Adrenal gland (tissue), 12 donors: Measurements from ENCODE around the gene NOS1. TPM values are rescaled to one million over a fixed set of nuclear protein-coding genes. Genes with fewer than 3 reads are reported as not detected.
A peak's percentile ranks its signal among the peaks of the same experiment; 100 is the strongest.

Experiments
- DNase-seq, 7 donors: peaks; one replicate each; pipeline ENCODE4 v3.0.0-alpha.2; 2019 to 2020
- H3K27ac ChIP-seq, 5 donors: fragments of 200-600 bp; sonication (generic) in 4 of 5; 1 replicate in 3 of 5; 2 replicates in 2 of 5; pipeline versions ENCODE4 v1.5.1 to v1.8.0; 2016 to 2020; ENCODE audit warnings: mild to moderate bottlenecking in 1 of 5
- H3K27me3 ChIP-seq: fragments of 200-600 bp; 2 replicates; pipeline ENCODE4 v1.8.0; 2021
- H3K36me3 ChIP-seq, 2 donors: fragments of 200-600 bp; replicated peaks in 1 of 2; 1 replicate in 1 of 2; 2 replicates in 1 of 2; pipeline versions ENCODE4 v1.5.1 to v1.8.0; 2018 to 2022
- H3K4me1 ChIP-seq, 2 donors: fragments of 200-600 bp; replicated peaks in 1 of 2; 1 replicate in 1 of 2; 2 replicates in 1 of 2; pipeline versions ENCODE4 v1.5.1 to v1.8.0; 2018 to 2021
- H3K4me3 ChIP-seq, 4 donors: fragments of 200-600 bp; sonication (generic) in 3 of 4; one replicate each; pipeline ENCODE4 v1.5.1; 2016 to 2018
- H3K9me3 ChIP-seq, 3 donors: fragments of 200-600 bp; sonication (generic) in 1 of 3; replicated peaks in 1 of 3; 1 replicate in 2 of 3; 2 replicates in 1 of 3; pipeline versions ENCODE4 v1.5.1 to v1.8.0; 2016 to 2021
- POLR2A ChIP-seq, 2 donors: fragments of 450-650 bp; IDR thresholded peaks; one replicate each; pipeline ENCODE4 v1.6.1; 2017; ENCODE audit warnings: antibody characterized with exemption in 2 of 2, mild to moderate bottlenecking in 2 of 2, moderate library complexity in 1 of 2
- WGBS, 4 donors: extraction: QIAGEN DNeasy Blood & Tissue Kit in 2 of 4; methylation state at CpG; one replicate each; pipeline versions ENCODE4 v1.1.5 to v1.1.7; 2013 to 2017; 5-methylcytosine and 5-hydroxymethylcytosine counted together
- intact Hi-C, 2 donors: fragments of 100-400 bp; cut with DNase I; formaldehyde crosslinking; loops; one replicate each; pipeline versions ENCODE4 v1.14.1 to v1.15.0; 2022 to 2023
- polyA plus RNA-seq, 3 donors: library from polyadenylated mRNA; stranded (reverse); fragments of 200-250 nt in 2 of 3; fragments of 350-450 nt in 1 of 3; fragmentation: Illumina TruSeq in 1 of 3; extraction: RNeasy Lipid Tissue Mini Kit (QIAGEN cat#74804) in 1 of 3; gene quantifications; one replicate each; pipeline ENCODE4 v1.2.3, GENCODE V29; 2013 to 2014
- total RNA-seq, 9 donors: library from RNA; depleted of rRNA in 4 of 9; stranded (reverse); fragments of >200 nt in 4 of 9; fragments of 120-200 nt in 1 of 9; fragmentation: NEBNext Ultra II Directional in 1 of 9; extraction: Animal tissue kit (Norgen Biotek cat#: 25700) in 1 of 9; gene quantifications; one replicate each; pipeline versions ENCODE4 v1.1.0 to v1.2.4, GENCODE V29; 2013 to 2023
- TF ChIP-seq, protein P1 (sequence below), 6 experiments: fragments of 450-650 bp in 4 of 6; fragments of 200-600 bp in 2 of 6; sonication (generic) in 1 of 6; IDR thresholded peaks; 1 replicate in 5 of 6; 2 replicates in 1 of 6; pipeline versions ENCODE4 v1.5.1 to v1.8.0; 2016 to 2021; ENCODE audit warnings: antibody characterized with exemption in 6 of 6, mild to moderate bottlenecking in 2 of 6, moderate library complexity in 1 of 6
- donor health status: healthy with polysubstance abuse.
- donor health status: Bipolar disorder and iron deficiency.
- donor health status: DM: yes; HTN: yes; CAD: no.
- donor health status: DM: no; HTN: no; CAD: no.
- donor health status: DM: no; HTN: no; CAD: no.
- donor health status: DM: yes; HTN: yes; CAD: no.

The NOS1 gene
- total and polyA plus RNA-seq, 12 donors: under 0.01 to 0.26 (median 0.07) TPM; not detected in 2

DNA sequence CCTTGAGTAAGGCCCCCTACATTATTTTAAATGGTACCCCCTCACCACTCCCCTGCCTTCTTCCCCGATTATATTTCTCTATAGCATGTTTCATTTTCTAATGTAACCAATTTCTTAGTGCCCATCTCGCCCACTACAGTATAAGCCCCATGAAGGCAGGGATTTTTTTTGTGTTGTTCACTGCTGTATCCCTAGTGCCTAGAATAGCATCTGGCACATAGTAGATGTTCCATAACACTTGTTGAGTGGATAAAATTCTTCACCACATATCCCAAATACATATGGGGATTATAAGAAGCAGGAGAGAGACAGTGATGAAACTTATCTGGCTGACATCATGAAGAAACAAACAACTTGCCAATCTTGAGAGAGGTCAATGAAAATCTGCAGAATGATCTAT is 182.7 kb downstream of the NOS1 start:
- WGBS, 4 donors: 96 to 100% (median 99%) methylated on average over 2 of the region's 2 CpGs
- TF ChIP-seq, protein P1, sequence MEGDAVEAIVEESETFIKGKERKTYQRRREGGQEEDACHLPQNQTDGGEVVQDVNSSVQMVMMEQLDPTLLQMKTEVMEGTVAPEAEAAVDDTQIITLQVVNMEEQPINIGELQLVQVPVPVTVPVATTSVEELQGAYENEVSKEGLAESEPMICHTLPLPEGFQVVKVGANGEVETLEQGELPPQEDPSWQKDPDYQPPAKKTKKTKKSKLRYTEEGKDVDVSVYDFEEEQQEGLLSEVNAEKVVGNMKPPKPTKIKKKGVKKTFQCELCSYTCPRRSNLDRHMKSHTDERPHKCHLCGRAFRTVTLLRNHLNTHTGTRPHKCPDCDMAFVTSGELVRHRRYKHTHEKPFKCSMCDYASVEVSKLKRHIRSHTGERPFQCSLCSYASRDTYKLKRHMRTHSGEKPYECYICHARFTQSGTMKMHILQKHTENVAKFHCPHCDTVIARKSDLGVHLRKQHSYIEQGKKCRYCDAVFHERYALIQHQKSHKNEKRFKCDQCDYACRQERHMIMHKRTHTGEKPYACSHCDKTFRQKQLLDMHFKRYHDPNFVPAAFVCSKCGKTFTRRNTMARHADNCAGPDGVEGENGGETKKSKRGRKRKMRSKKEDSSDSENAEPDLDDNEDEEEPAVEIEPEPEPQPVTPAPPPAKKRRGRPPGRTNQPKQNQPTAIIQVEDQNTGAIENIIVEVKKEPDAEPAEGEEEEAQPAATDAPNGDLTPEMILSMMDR (IDR thresholded peaks at IDR 0.05): no peak
- no peak for TF ChIP-seq POLR2A (IDR thresholded peaks at IDR 0.05)
- DNase-seq: no peak
- H3K4me3 ChIP-seq: no peak overlapping the region
- intact Hi-C loops: no loop called here
- peaks cover 0 to 8% of the 10 kb centered on the region in 2 donors for H3K4me1 ChIP-seq
- H3K27me3 ChIP-seq: no peaks in the 10 kb centered on the region
- no peak overlapping the region for H3K27ac ChIP-seq
- H3K36me3 ChIP-seq: peaks cover 0 to 77% of the 10 kb centered on the region in 2 donors
- no peaks in the 10 kb centered on the region for H3K9me3 ChIP-seq

DNA sequence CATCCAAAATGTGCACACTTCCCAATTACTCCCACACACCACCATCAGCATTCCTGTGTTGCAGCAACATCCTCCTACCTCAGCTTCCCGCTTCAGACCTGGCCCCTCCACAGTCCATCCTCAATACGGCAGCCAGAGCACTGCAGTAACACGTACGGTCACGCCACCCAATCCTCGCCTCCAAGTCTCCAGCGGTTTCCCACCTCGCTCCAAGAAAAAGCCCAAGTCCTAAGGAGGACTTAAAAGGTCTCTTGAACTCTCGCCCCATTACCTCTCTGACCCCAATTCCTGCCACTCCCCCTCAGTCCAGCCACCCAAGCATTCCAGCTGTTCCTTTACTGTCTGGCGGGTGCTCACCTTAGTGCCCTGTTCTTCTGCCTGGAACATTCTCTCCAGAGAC is 183.1 kb downstream of the NOS1 start:
- no peak overlapping the region for H3K27ac ChIP-seq
- DNase-seq: peak in 1 of 7 donors; percentile 44
- TF ChIP-seq, protein P1 (IDR thresholded peaks at IDR 0.05): no peak
- no peak for TF ChIP-seq POLR2A (IDR thresholded peaks at IDR 0.05)
- peaks cover 0 to 77% of the 10 kb centered on the region in 2 donors for H3K36me3 ChIP-seq
- WGBS, 4 donors: 87 to 98% (median 96%) methylated on average over 10 of the region's 10 CpGs
- intact Hi-C loops: no loop called here
- peaks cover 0 to 8% of the 10 kb centered on the region in 2 donors for H3K4me1 ChIP-seq
- H3K9me3 ChIP-seq: no peaks in the 10 kb centered on the region
- H3K4me3 ChIP-seq: no peak overlapping the region
- H3K27me3 ChIP-seq: no peaks in the 10 kb centered on the region

DNA sequence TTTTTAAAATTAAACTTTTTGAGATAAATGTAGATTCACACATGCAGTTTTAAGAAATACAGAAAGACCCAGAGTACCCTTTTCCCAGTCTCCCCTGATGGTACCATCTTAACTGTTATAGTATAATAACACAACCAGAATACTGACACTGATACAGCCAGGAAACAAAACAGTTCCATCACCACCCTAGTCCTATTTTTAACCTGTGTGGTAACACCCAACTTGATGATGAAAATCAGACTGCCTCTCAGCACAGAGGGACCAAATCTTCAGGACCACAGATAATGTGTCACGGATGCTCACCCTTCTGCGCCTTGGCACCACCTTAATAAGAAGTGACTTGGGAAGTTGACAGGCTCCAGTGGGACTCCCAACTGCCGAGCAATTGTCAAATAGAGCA is 189.3 kb downstream of the NOS1 start:
- no peak overlapping the region for H3K27ac ChIP-seq
- H3K4me3 ChIP-seq: no peak overlapping the region
- no peak for DNase-seq
- TF ChIP-seq POLR2A (IDR thresholded peaks at IDR 0.05): no peak
- TF ChIP-seq, protein P1 (IDR thresholded peaks at IDR 0.05): no peak
- H3K4me1 ChIP-seq: peaks cover 10 to 23% of the 10 kb centered on the region in 2 donors
- no peaks in the 10 kb centered on the region for H3K27me3 ChIP-seq
- 94 to 99% (median 98%) methylated on average over 3 of the region's 3 CpGs for WGBS, 4 donors
- intact Hi-C loops: no loop called here
- no peaks in the 10 kb centered on the region for H3K9me3 ChIP-seq
- H3K36me3 ChIP-seq: peaks cover 0 to 79% of the 10 kb centered on the region in 2 donors

DNA sequence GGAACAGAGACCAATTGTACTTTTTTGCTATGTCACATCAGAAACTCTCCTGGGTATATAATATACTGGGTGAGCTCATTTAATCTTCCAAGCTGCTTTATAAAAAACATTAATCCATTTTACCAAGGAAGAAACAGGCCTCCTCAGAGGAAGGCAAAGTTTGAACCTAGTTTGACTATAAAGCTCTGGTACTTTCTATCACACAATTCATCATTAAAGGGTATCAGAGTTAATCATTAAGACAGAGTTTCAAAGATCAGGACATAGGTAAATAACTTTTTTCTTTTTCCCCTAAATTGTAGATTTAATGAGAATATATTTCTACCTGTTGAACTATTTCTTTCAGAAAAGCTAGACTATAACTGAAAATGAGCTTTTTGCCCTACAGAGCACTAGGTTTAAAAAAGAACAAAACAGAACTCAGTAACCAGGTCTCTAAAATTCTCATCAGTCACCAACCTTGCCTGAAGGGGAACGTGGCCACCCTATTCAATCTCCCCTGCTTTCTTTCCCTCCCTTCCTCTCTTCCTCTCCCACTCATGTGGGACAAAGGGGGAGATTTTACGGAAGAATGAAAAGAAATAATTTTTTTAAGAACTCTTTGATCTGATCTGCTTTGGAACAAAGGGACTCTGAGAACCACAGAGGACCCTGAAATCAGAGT is 189.8 kb downstream of the NOS1 start:
- H3K27me3 ChIP-seq: no peaks in the 10 kb centered on the region
- H3K4me1 ChIP-seq: peaks cover 10 to 18% of the 10 kb centered on the region in 2 donors
- peaks cover 0 to 79% of the 10 kb centered on the region in 2 donors for H3K36me3 ChIP-seq
- TF ChIP-seq, protein P1 (IDR thresholded peaks at IDR 0.05): no peak
- no peak for TF ChIP-seq POLR2A (IDR thresholded peaks at IDR 0.05)
- DNase-seq: no peak
- intact Hi-C loops: no loop called here
- 80 to 95% (median 90%) methylated on average over 2 of the region's 2 CpGs for WGBS, 4 donors
- H3K9me3 ChIP-seq: no peaks in the 10 kb centered on the region
- peak overlapping the region in 1 of 5 donors; percentile 3 for H3K27ac ChIP-seq
- H3K4me3 ChIP-seq: no peak overlapping the region
